NCI-H2196 (cell line): Measurements from ENCODE around the gene LRRC38.
"Not testable (repeated sequence)": the region's sequence is repeated elsewhere in the genome, so short reads cannot be mapped to it uniquely, and the experiment has no call there.

Source experiments
- DNase-seq: peaks from one replicate; lab custom pipeline; 2025; ENCODE audit not compliant: unreplicated experiment; lab: John Stamatoyannopoulos, UW

LRRC38 gene

DNA sequence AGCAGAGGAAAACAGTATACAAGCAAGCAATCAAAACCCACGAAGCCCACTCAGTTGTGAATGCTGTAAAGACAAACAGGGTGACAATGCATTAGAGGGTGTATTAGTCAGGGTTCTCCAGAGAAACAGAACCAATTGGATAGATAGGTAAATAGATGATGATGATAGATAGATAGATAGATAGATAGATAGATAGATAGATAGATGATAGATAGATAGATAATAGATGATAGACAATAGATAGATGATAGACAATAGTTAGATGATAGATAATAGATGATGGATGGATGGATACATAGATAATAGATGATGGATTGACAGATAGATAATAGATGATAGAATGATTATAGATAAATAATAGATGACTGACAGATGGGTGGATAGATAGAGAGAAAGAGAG, 48.3 kb downstream of the LRRC38 start:
- DNase-seq: no peak

DNA sequence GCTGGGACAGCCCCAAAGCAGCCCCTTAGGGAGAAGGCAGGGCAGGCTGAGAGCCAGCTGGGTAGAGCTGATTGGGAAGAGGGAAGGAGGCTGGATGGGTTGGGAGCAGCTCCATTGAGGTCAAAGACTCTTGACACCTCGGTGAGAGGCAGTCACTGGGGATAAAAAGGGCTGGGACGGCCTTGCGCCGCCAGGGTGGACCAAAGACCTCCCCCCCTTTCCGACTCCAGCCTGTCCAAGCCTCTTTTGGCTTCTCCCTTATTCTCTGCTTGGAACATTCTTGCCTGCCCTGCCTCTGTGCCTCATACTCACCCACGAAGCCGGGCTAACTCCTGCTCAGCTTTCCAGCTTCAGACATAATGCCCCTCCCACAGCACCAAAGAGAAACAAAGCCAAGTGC, 51.1 kb downstream of the LRRC38 start:
- DNase-seq: no peak

DNA sequence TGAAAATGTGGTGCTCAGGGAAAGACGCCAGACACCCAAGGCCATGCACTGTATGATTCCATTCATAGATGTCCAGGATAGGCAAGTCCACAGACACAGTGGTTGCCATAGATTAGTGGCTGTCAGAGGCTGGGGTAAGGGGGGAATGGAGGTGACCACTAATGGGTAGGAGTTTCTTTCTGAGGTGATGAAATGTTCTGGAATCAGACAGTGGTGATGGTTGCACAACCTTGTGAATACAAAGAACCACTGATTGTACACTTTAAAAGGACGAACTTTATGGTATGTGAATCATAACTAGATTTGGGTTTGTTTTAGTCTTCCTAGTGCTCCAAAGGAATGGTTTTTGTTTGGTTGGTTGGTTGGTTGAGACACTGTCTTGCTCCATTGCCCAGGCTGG, 51.8 kb downstream of the LRRC38 start:
- DNase-seq: no peak

DNA sequence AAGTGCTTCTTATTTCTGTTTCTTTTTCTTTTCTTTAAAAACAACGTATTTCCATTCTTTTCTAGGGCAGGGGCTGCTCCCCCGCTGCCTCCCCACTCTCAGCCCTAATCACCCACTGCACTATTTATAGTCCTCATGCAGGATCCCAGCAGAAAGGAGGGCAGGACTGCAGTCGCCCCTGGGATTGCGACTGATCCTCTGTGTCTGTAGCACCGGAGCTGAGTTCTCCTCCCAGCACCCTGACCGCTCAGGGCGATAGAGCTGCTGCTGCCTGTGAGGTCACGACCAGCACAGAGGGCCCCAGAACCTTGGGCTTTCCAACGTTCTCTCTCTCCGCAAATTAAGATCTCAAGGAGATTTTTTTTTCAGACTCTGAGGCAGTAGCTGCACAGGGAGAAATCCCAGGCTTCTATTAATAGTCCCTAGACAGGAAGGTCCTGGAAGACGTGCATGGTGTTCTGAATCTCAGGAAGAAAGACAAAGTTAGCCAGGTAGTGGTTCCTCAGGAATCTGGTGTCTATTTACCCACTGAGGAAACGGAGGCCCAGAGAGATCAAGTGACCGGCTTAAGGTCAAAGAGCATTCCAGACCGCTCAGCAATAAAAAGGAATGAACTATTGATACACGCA, 56.8 kb downstream of the LRRC38 start:
- DNase-seq: no peak

DNA sequence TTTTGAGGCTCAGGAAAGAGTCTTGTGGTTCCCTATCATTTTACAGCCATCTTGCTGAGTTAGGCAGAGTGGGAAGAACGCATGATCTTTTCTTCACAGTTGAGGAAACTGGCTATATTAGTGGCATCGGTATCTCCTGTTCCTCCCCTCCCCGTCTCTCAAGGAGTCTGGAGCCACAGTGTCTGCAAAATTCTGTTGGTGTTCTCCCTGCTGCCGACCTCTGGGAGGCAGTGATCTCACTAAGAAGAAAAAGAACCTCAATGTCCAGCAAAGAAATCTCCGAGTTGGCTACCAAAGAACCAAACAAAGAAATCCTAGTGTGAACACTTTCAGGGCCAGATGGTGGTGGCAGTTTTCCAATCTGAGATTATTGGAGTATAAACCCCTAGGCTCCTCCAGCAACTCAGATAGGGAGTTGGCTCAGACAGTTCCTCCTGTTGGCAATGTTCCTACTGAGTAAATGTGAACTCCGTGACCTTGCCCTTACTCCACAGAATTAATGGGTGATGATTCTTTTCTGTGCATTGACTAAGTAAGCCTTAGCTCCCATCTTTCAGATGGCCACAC, 62.3 kb downstream of the LRRC38 start:
- DNase-seq: no peak

DNA sequence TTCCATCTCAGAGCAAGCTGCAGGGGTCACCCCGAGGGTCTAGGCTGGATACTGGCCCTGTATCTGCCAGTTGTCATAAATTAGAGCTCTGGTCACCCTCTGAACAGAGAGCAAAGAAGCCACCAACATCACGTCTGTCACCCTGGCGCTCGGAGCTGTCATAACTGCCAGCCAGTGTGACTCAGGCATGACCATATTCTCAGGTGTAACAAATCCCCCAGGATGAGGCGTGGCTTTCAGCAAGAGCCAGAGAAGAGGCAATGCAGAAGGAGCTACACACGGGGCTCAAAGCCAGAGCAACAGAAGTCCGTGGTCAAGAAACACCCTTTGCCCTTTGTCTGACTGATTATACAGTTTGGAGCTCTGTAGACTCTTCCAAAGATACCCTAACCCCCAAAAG, 63.6 kb downstream of the LRRC38 start:
- DNase-seq: no peak

DNA sequence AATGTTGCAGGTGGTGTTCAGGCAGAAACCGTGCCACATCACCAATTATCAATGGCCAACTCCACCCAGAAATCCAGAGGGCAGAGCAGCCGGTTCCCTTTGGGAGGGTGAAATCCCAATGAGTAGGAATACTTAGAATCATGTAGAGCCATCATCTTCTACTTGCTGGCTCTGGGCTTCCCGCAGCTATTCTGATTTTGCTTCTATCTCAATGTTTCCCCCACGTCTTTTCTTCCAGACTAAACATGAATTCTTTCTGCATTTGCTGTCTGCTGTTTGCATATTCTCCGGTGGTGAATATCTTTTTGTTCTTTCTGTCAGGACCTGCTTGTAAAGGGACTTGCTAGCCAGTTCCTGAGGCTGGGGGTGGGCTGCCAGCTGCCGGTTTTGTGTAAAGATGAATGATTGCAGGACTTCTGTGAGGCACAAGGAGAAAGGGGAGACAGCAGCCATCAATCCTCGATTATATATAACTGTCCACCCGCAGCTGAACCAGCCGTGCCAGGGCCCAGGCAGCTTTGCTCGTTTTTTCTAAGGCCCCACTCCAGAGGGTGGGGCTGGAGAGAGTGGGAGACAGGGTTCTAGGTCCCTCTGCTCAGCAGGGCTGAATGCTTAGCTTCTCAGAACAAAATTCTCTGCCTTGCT, 70.3 kb downstream of the LRRC38 start:
- DNase-seq: no peak

DNA sequence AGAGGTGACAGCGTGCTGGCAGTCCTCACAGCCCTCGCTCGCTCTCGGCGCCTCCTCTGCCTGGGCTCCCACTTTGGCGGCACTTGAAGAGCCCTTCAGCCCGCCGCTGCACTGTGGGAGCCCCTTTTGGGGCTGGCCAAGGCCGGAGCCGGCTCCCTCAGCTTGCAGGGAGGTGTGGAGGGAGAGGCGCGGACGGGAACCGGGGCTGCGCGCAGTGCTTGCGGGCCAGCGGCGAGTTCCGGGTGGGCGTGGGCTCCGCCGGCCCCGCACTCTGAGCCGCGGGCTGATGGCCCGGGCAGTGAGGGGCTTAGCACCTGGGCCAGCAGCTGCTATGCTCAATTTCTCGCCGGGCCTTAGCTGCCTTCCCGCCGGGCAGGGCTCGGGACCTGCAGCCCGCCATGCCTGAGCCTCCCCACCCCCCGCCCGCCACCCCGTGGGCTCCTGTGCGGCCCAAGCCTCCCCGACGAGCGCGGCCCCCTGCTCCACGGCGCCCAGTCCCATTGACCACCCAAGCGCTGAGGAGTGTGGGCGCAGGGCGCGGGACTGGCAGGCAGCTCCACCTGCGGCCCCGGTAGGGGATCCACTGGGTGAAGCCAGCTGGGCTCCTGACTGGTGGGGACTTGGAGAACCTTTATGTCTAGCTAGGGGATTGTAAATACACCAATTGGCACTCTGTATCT, 74.6 kb downstream of the LRRC38 start:
- DNase-seq: not testable (repeated sequence)

DNA sequence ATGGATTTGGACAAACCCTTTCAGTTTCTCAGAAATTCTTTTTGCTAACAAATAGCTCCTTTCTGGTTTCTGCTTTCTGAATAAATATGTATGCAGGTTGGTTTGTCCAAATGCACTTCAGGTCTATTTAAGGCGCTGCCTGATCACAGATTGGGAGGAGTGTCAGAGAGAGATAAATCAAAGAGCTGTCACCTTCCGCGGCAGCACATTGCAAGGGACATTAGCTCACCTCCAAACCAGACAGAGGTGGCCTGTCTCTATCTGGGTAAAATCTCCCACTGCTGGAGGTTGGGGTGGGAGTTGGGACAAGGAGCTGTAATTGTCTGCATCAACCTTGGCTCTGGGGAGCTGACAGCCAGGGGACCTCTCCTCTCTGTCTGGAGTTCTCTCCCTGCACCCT, 78.3 kb downstream of the LRRC38 start:
- no peak for DNase-seq

DNA sequence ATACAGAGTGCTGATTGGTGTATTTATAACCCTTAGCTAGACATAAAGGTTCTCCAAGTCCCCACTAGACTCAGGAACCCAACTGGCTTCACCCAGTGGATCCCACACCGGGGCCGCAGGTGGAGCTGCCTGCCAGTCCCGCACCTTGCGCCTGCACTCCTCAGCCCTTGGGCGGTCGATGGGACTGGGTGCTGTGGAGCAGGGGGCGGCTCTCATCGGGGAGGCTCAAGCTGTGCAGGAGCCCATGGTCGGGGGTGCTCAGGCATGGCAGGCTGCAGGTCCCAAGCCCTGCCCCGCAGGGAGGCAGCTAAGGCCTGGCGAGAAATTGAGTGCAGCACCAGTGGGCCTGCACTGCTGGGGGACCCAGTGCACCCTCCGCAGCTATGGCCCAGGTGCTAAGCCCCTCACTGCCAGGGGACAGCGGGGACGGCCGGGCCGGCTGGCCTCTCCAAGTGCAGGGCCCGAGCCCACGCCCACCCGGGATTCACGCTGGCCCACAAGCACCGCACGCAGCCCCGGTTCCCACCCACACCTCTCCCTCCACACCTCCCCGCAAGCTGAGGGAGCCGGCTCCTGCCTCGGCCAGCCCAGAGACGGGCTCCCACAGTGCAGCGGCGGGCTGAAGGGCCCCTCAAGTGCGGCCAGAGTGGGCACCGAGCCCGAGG, 80.0 kb downstream of the LRRC38 start:
- not testable (repeated sequence) for DNase-seq

DNA sequence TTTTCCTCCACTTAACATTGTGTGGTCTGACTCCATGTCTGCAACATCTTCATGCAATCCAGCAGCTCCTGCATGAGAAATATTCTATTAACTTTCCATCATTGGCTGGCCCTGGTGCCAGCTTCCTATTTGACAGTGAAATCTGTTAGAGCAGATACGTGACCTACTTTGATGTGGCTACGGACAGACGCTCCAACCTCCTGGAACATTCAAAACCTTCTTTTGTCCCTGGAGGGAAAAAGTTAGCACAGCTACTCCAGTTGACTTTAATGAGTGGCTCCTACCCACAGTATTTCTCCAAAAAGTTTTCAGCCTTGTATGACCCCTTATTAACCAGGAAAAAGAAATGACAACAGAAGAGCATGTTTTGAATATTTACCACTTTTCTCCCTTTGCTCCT, 81.6 kb downstream of the LRRC38 start:
- DNase-seq: no peak

DNA sequence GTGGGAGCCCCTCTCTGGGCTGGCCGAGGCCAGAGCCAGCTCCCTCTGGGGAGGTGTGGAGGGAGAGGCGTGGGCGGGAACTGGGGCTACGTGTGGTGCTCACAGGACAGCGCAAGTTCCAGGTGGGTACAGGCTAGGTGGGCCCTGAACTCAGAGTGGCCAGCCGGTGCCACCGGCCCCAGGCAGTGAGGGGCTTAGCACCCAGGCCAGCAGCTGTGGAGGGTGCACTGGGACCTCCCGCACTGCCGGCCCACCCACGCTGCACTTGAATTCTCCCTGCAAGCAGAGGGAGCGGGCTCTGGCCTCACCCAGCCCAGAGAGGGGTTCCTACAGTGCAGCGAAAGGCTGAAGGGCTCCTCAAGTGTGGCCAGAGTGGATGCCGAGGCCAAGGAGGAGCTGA, 83.3 kb downstream of the LRRC38 start:
- DNase-seq: no peak
